Urothelium cell line (cell line): ENCODE measurements around the gene KRT32.
A peak's percentile ranks its signal among the peaks of the same experiment; 100 is the strongest.
"Not testable (repeated sequence)": the region's sequence is repeated elsewhere in the genome, so short reads cannot be mapped to it uniquely, and the experiment has no call there.

Experiments
- DNase-seq: peaks from one replicate; pipeline ENCODE4 v3.0.0; 2011; ENCODE audit warnings: low spot score, mixed read lengths
- FAIRE-seq: peaks from 2 replicates; lab custom pipeline; 2011; peaks lifted over from hg19 to GRCh38; lab: Jason Lieb, UNC

The KRT32 gene

DNA sequence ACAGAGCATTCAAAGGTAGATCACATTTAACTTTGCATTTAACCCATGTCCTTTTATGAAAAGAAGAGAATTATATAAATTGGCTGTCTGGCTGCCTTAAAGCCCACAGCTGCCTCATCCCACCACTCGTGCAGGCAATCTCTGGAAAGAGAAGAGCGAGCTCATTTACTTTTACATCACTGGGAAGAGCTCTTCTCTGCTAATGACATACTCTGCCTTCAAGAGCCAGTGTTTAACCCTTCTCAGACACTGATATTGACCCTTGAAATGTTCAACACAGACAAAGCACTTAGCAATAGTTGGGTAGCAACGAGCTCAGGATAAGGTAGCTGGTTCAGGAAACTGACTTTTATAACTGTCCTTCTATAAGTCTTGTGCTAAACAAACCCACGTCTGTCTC lies 33.2 kb downstream of the KRT32 start:
- DNase-seq (no peak), FAIRE-seq (no peak)

DNA sequence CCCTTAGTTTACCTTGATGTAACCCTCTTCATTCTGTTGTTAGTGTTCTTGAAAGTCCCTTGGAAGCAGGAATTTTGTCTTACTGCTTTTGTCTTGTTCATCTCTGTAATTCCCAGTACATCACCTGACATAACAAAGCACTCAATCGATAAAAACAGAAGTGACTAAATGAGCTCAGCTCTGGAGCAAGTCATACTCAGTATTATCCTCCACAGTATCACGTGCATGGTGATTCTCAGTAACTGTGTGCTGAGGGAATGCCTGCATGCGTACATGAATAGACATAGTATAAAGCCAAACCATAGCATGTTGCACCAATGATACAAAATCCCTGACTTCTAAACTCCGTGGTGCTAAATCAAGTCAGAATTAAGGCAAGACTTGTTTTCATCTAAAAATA lies 33.6 kb downstream of the KRT32 start:
- no peak for DNase-seq

GRCh38 chr17:41430376-41430775 lies 36.8 kb downstream of the KRT32 start:
- FAIRE-seq, DNase-seq: not testable (repeated sequence)

More for the DNA sequence above, 33.6 kb downstream of the KRT32 start:
- no peak for FAIRE-seq

GRCh38 chr17:41429667-41430066 lies 37.5 kb downstream of the KRT32 start:
- FAIRE-seq, result no peak
- DNase-seq, result no peak

- no peak for FAIRE-seq
- no peak for DNase-seq
These were observed 38.4 kb downstream of the KRT32 start for GRCh38 chr17:41428591-41429291.

- no peak for FAIRE-seq
- no peak for DNase-seq
These were observed 43.0 kb downstream of the KRT32 start, which contains the start of gene KRT37 for GRCh38 chr17:41424111-41424635. KRT37 (minus strand) TSS chr17:41424585; CDS start chr17:41424523, 62 bp downstream.

GRCh38 chr17:41422586-41422985 lies 44.6 kb downstream of the KRT32 start:
- not testable (repeated sequence) for DNase-seq, FAIRE-seq

DNA sequence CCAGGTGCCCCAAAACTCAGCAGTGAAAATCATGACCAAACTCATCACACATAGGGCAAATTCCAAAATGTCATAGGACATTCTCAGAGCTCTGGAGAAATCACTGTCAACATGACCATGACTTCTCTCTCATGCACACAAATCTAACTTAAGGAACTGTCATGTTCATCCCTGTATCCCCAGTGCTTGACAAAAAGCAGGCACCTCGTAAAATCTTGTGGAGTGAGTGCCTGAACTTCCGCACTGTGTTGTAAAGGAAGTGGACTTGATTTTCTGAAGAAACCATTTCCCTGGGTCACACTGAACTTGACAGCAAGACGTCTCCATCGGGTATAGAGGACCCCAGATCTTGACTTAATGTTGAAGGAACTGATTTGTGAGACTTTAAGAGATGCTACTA lies 45.6 kb downstream of the KRT32 start:
- FAIRE-seq (no peak), DNase-seq (no peak)

- no peak for FAIRE-seq
These were observed 46.1 kb downstream of the KRT32 start for GRCh38 chr17:41421116-41421515.

DNA sequence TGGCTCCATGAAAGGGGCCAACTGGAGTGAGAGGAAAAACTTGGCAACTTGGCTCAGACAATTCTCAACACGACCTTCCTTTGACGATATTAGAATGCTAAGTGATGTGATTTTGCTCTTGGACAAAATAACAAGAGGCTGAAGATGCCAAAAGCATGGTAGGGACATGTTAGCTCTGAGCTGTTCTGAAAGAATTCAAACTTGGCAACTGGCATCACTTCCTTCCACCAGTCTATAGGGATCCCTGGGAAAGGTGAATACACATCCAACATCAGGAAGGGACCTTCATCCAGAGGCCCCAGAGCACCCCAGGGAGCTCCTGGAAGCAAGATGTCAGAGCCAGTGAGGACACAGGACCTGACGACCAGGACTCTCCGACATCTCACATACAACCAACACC lies 47.1 kb downstream of the KRT32 start:
- FAIRE-seq (no peak), DNase-seq (no peak)

More at GRCh38 chr17:41421116-41421515, 46.1 kb downstream of the KRT32 start:
- no peak for DNase-seq

GRCh38 chr17:41419716-41420115 lies 47.5 kb downstream of the KRT32 start:
- FAIRE-seq (no peak), DNase-seq (no peak)

DNA sequence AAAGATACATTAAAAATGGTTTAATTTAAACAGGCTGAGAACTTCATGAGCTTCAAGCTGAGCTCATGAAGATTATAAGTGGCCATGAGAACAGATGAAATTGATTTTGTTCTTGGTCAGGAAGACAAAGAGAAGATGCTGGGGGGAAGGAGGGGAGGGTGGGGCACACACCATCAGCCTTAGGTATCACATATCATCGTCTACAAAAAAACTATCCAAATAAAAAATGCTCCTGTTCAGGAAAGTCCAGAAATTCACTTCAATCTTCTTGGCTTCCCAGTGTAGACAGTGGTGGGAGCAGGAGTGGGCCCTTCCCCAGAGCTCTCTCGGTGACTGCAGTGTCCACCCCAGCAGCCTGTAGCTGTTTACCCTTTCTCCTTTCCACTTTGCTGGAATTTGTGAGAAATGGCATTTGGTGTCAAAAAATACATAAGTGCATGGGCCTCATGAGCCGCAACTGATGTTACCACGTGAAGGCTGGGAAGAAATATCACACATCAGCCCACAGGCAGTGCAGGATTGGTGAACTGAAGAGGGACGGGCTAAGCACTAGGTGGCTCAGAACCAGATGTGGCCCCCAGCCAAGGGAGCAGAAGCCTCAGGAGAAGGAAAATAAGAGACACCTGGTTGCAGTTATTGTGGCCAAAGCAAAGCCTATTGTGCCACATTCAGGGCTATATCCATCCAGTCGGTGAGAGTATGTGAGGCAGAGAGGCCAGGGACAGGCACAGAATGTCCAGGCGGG lies 48.9 kb downstream of the KRT32 start:
- FAIRE-seq, result no peak
- no peak for DNase-seq

- FAIRE-seq, result no peak
- peak; percentile 31 for DNase-seq
These were observed 49.6 kb downstream of the KRT32 start for GRCh38 chr17:41417576-41418015.

DNA sequence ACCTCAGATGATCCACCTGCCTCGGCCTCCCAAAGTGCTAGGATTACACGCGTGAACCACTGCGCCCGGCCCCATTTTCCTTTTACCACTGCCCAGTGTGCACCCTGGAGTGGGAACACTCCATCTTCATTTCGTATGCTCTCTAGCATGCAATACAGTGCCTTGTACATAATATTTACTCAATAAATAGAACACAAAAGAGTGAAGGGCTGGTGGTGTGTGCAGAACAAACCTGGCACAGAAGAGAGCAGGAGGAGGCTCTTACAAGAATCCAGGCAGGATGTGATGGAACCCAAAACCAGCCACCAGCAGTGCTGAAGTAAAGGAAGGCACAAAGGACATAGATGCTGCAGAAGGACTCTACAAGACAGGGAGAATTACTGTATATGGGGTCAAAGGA lies 50.1 kb downstream of the KRT32 start:
- DNase-seq, result no peak
- no peak for FAIRE-seq

GRCh38 chr17:41416479-41416878 lies 50.7 kb downstream of the KRT32 start:
- no peak for DNase-seq
- no peak for FAIRE-seq

GRCh38 chr17:41415833-41416335 lies 51.3 kb downstream of the KRT32 start:
- DNase-seq (no peak), FAIRE-seq (no peak)

DNA sequence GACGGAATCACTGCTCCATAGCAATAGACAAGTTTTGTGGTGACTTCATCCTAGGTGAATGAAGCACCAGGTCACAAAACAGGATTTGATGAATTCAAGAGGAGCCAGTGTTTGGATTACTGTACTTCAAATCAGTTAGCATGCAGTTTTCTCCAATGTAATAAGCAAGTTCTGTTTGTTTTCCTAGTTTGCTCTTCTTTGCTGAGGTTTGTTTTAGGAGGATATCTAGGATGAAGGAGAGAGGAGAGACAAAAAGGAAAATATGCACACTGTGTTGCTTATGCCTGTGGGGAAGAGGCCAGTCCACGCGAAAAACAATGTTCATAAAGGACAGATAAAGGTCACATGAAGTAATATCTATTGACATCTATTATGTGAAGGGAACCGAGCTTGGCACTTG lies 51.8 kb downstream of the KRT32 start:
- FAIRE-seq, result peak; percentile 40
- DNase-seq, result no peak

GRCh38 chr17:41413982-41414381 lies 53.2 kb downstream of the KRT32 start:
- no peak for FAIRE-seq
- no peak for DNase-seq

DNA sequence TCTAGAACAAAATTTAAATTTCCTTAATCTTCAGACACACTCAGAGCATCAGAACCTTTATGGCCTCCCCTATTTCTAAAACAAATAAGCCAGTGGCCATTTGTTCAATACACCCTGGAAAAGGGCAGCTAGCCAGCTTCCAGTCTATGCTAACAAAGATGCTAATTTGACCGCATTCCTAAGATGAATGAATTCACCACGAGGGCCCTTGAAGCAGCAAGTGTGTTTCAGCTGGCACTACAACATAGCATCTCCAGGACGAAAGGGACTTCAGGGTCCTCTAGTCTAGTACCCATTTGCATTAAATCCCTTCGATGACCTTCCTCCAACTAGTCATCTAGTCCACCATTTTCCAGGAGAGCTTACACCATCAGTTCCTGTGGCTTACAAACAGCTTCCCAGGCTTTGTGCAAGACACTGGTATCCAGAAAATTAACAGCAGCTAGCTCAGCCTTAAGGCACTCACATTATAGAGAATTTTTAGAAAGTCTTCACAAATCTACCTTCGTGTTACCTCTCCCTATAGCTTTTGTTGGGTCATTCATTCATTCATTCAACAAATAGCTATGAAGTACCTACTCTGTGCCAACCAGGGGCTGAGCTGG lies 53.7 kb downstream of the KRT32 start:
- no peak for DNase-seq
- no peak for FAIRE-seq

DNA sequence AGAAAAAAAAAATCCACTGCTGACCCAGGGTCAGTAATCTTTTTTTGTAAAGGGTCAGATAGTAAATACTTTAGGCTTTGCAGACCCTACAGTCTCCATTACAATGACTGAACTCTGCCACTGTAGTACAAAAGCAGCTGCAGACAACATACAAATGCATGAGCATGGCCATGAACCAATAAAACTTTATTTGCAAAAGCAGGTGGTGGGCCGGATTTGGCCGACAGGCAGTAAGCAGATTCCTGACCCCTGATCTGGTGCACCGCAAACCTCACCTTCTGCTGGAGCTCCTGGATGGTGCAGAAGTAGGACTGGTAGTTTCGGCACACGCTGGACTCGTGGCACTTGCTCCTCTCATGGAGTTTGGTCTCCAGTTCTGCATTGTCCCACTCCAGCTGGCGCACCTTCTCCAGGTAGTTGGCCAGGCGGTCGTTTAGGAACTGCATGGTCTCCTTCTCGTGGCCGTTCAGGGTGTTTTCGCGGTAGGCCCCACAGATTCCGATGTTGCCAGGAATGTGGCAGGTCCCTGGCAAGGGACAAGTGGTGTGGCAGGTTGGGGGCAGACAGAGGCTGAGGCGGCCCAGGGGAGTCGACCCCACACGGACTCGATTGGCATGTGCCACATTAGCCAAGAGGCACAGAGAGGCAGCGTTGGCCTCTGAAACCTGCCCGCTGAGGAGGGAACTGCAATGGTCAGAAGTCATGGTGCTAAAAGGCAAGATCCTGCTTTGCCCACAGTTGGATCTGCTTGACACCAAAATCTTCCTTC lies 55.9 kb downstream of the KRT32 start:
- DNase-seq, result no peak
- peak; percentile 50 for FAIRE-seq
